Activated T-helper 1 cell treated with anti-CD3 and anti-CD28 coated beads, Interleukin-12 subunit alpha, Interleukin-12 subunit beta, Interleukin-2, Interleukin-4 antibody, amounts not matched to agents 30 ng/mL and 10 ng/mL and 1 ng/mL, durations not matched to agents 14 hours and 24 hours and 36 hours (primary cell): ENCODE measurements around the gene CASS4. TPM values are rescaled to one million over a fixed set of nuclear protein-coding genes. Genes with fewer than 3 reads are reported as not detected.
"Not testable (repeated sequence)": the region's sequence is repeated elsewhere in the genome, so short reads cannot be mapped to it uniquely, and the experiment has no call there.

ENCODE experiments used
- DNase-seq: peaks from one replicate; pipeline ENCODE4 v3.0.0; 2021; ENCODE audit warnings: low spot score
- H3K27ac Mint-ChIP-seq: one replicate; pipeline ENCODE4 v1.8.0; 2021; ENCODE audit warnings: mild to moderate bottlenecking, mixed read lengths
- H3K27me3 Mint-ChIP-seq: one replicate; pipeline ENCODE4 v1.8.0; 2022; ENCODE audit warnings: mild to moderate bottlenecking, moderate library complexity, mixed read lengths; ENCODE audit not compliant: insufficient read depth
- H3K36me3 Mint-ChIP-seq: one replicate; pipeline ENCODE4 v1.8.0; 2021; ENCODE audit warnings: low read depth, mixed read lengths
- H3K4me1 Mint-ChIP-seq: one replicate; pipeline ENCODE4 v1.8.0; 2021; ENCODE audit warnings: low read depth, mixed read lengths
- H3K4me3 Mint-ChIP-seq: one replicate; pipeline ENCODE4 v1.8.0; 2021; ENCODE audit warnings: mild to moderate bottlenecking, moderate library complexity, mixed read lengths
- H3K9me3 Mint-ChIP-seq: one replicate; pipeline ENCODE4 v1.8.0; 2021; ENCODE audit warnings: mixed read lengths
- intact Hi-C: fragments of 100-400 bp; cut with micrococcal nuclease; formaldehyde crosslinking; loops from one replicate; pipeline ENCODE4 v1.15.1; 2024
- total RNA-seq: library from RNA; stranded (reverse); gene quantifications from 2 replicates; pipeline ENCODE4 v1.2.3, GENCODE V29; 2022

Gene CASS4
- total RNA-seq, 1 donor from 2014 or later: 6.7 TPM

DNA sequence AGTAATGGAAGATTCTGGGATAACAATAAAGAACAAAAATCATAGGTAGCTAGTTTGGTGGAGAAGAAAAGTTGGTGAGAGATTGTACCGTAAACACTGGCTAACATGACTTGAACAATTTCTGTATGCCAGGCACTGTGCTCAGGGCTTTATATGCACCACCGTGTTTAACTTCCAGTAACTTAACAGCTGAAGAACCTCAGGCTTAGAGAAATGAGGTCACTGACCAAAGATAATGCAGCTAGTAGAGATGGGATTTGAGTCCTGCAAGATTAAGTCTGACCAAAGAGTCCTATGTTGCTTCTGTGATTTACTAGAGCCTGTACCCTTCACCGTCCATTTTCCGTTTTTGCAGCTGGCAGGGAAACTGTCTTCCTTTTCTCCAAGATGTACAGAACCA, 16.9 kb upstream of the CASS4 start:
- Mint-ChIP-seq H3K36me3 (peaks cover 39% of the 10 kb centered on the region), H3K4me1 (peaks cover 43% of the 10 kb centered on the region)

DNA sequence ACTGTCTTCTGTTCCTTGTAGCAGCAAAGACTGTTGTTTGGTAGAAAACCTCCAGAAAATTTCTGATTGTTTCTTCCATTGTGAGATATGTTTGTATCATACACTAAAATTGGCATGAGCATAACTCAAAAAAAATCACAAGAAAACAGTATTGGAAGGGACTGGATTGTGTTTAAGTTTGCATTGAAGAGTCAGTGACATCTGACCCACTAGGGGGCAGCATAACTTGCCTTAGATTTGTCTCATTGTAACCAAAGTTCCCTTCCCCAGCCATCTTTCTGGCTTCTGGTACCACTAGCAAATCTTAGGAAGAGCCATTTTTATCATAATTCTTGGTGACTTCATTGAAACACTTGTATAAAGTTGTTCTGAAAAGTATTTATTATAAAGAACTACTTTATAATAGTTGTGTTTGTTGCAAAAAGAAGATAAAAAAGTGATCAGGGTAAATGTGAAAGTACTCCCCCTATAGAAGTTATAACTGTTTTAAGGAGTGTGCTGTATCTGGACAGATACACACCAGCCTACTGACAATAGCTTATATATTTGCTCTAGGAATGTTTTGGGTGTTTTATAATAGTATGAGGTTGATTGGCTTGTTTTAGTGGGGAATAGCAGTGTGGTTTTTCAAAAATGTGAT, 11.9 kb upstream of the CASS4 start:
- H3K4me1 Mint-ChIP-seq: peaks cover 28% of the 10 kb centered on the region
- H3K9me3 Mint-ChIP-seq: no peaks in the 10 kb centered on the region
- peak overlapping the region; percentile 24 for H3K27ac Mint-ChIP-seq
- peak; percentile 47 for DNase-seq
- no peak overlapping the region for H3K4me3 Mint-ChIP-seq
- H3K36me3 Mint-ChIP-seq: peaks cover 60% of the 10 kb centered on the region
- intact Hi-C loops: loop anchor here (1.0 to 2.0 kb wide), 6 partner anchors 8 to 116 kb away; partner anchors contain the start of genes AURKA, CSTF1 and RTF2
- no peaks in the 10 kb centered on the region for H3K27me3 Mint-ChIP-seq

More for the DNA sequence above, 16.9 kb upstream of the CASS4 start:
- Mint-ChIP-seq H3K9me3 (no peaks in the 10 kb centered on the region), H3K27ac (no peak overlapping the region), H3K4me3 (no peak overlapping the region), H3K27me3 (no peaks in the 10 kb centered on the region)
- intact Hi-C loops: loop anchor here (10.0 kb wide), 1 partner anchor 1000 kb away; the partner anchor contains the start of gene RBM38
- no peak for DNase-seq

DNA sequence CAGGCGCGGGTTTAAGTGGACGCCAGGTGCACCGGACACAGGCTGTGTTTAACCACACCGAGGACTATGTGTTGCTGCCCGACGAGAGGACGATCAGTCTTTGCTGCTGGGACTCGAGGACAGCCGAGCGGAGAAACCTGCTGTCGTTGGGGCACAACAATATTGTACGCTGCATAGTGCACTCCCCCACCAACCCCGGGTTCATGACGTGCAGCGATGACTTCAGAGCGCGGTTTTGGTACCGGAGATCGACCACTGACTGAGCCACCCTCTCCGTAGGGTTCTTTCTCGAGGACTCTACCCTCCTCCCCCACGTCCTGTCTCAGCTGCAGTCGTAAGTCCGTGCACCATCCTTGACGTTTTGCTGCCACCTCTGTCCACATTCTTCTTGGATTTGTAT, 8.6 kb upstream of the CASS4 start:
- Mint-ChIP-seq H3K4me1 (peaks cover 30% of the 10 kb centered on the region), H3K9me3 (no peaks in the 10 kb centered on the region), H3K36me3 (peaks cover 61% of the 10 kb centered on the region), H3K27me3 (no peaks in the 10 kb centered on the region), H3K27ac (no peak overlapping the region), H3K4me3 (no peak overlapping the region)
- DNase-seq: no peak
- intact Hi-C loops: no loop called here

DNA sequence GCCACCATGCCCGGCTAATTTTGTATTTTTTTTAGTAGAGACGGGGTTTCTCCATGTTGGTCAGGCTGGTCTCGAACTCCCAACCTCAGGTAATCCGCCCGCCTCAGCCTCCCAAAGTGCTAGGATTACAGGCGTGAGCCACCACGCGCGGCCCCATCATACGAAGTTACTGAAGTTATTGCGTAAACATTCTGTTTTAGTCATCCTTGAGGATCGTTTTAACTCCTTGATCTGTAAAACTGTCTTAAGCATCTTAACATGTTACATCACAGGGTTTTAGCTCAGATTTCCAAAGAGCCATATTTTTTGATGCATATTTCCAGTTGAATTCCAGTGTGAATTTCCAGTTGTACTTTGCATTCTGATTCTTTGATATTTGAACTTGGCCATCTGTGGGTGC, 6.7 kb upstream of the CASS4 start:
- H3K4me3 Mint-ChIP-seq, DNase-seq, intact Hi-C loops, H3K27me3 Mint-ChIP-seq, H3K27ac Mint-ChIP-seq, H3K9me3 Mint-ChIP-seq: not testable (repeated sequence)
- Mint-ChIP-seq H3K4me1 (peaks cover 28% of the 10 kb centered on the region), H3K36me3 (peaks cover 59% of the 10 kb centered on the region)

DNA sequence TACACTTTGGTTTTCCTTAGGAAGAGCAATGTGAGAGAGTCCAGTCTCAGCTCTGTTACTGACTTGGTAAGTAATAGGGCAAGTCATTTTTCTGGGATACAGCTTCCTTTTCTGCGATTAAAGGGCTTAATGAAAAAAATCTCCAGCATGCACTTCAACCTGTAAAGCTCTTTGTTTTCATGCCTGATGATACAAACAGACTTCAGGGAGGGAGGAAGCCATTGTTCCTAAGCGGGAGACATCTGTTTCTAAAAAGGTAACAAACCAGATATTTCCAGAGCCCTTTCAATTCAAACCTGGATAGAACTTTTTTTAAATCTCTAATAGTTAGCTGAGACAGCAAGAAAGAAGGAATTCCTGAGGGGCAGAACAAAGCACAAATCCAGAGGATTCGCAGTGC, 5.2 kb upstream of the CASS4 start:
- no peak overlapping the region for H3K27ac Mint-ChIP-seq
- intact Hi-C loops: no loop called here
- no peaks in the 10 kb centered on the region for H3K9me3 Mint-ChIP-seq
- peaks cover 33% of the 10 kb centered on the region for H3K4me1 Mint-ChIP-seq
- peaks cover 61% of the 10 kb centered on the region for H3K36me3 Mint-ChIP-seq
- DNase-seq: no peak
- no peaks in the 10 kb centered on the region for H3K27me3 Mint-ChIP-seq
- no peak overlapping the region for H3K4me3 Mint-ChIP-seq

DNA sequence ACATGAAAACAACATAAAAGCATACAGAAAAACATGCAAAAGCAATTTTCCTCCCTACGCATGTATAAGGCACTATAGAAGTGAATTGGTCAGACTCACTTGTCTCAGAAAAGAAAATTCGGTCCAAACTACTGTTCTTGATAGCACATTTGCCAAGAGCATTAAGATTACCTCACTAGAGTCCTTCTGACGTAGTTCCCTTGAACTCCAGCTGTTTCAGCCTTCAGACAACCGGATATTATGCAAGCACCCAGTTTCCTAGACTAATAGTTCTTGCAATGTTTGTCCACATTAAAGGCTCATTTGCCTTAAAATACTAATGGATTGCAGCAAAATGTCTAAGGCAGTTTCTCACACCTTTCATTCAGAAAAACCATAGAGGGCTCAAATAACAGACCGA, 2.5 kb upstream of the CASS4 start:
- no peak overlapping the region for H3K4me3 Mint-ChIP-seq
- no peak for DNase-seq
- H3K4me1 Mint-ChIP-seq: peaks cover 47% of the 10 kb centered on the region
- peaks cover 13% of the 10 kb centered on the region for H3K9me3 Mint-ChIP-seq
- intact Hi-C loops: no loop called here
- H3K27me3 Mint-ChIP-seq: no peaks in the 10 kb centered on the region
- H3K27ac Mint-ChIP-seq: no peak overlapping the region
- H3K36me3 Mint-ChIP-seq: peaks cover 64% of the 10 kb centered on the region

DNA sequence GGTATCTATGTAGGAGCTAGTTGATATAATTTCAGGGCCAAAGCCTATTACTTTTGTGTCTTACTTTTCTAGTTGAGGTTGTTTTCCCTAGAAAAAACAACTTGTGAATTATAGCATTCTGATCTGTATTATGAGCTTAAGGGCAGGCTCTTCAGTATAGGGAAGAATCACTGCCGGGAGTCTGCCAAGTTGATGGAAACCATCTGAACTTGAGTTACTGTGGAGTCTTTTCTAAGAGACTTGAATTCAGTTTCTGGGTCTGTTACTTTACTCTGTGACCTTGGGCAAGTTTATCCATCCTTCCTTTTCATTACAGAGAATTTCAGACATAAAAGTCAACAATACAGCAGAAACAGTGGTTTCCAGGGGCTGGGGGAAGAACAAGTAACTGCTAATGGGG, 2.1 kb upstream of the CASS4 start:
- Mint-ChIP-seq H3K27me3 (no peaks in the 10 kb centered on the region), H3K9me3 (peaks cover 13% of the 10 kb centered on the region), H3K27ac (no peak overlapping the region), H3K4me3 (no peak overlapping the region), H3K4me1 (peaks cover 51% of the 10 kb centered on the region), H3K36me3 (peaks cover 64% of the 10 kb centered on the region)
- no peak for DNase-seq
- intact Hi-C loops: no loop called here

DNA sequence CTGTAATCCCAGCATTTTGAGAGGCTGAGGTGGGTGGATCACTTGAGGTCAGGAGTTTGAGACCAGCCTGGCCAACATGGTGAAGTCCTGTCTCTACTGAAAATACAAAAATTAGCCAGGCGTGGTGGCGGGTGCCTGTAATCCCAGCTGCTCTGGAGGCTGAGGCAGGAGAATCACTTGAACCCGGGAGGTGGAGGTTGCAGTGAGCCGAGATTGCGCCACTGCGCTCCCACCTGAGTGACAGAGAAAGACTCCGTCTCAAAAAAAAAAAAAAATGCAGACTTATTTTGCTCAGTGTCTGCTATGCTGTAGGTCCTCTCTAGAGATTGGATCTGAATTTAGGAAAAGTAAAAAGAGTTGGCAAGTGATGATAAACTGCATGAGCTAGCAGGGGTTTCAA, 773 bp upstream of the CASS4 start:
- H3K36me3 Mint-ChIP-seq: peaks cover 52% of the 10 kb centered on the region
- H3K9me3 Mint-ChIP-seq: peaks cover 13% of the 10 kb centered on the region
- H3K27ac Mint-ChIP-seq: peak overlapping the region; percentile 96
- peaks cover 50% of the 10 kb centered on the region for H3K4me1 Mint-ChIP-seq
- intact Hi-C loops, DNase-seq, H3K27me3 Mint-ChIP-seq: not testable (repeated sequence)
- H3K4me3 Mint-ChIP-seq: peak overlapping the region; percentile 89

DNA sequence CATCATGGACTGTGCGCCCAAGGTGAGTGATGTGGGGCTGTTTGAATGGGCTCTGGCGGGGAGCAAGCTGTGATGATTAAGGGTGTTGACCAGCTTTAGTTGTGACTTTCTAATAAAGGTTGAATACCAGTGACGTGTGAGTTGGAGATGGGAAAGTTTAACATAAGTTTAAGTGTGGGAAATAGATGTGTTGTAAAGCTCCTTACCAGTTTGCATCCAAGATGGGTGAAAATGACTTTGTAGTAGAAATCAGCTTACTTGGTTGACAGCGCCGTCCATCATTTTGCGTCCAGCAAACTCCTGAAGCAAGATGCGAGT, 372 bp downstream of the CASS4 start:
- DNase-seq: no peak

DNA sequence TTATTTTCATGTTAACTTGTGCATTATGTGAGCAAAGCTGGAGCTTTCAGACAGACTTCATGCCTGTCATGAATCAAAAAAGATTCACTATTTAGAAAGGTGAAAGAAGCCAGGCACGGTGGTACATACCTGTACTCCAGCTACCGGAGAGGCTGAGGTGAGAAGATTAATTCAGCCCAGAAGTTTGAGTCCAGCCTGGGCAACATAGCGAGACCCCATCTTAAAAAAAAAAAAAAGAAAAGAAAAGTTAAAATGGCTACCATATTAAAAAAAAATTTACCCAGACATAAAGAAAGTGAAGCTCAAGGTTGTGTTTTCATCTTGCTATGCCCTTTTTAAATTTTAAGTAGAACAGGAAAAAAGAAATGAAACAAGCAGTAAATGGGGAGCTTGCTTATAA, 889 bp downstream of the CASS4 start:
- Mint-ChIP-seq H3K27ac (peak overlapping the region; percentile 96), H3K27me3 (no peaks in the 10 kb centered on the region), H3K4me1 (peaks cover 63% of the 10 kb centered on the region), H3K36me3 (peaks cover 51% of the 10 kb centered on the region), H3K9me3 (peaks cover 13% of the 10 kb centered on the region), H3K4me3 (peak overlapping the region; percentile 89)
- no peak for DNase-seq
- intact Hi-C loops: no loop called here

More for the DNA sequence above, 372 bp downstream of the CASS4 start:
- Mint-ChIP-seq H3K27me3 (no peaks in the 10 kb centered on the region), H3K27ac (peak overlapping the region; percentile 96), H3K36me3 (peaks cover 51% of the 10 kb centered on the region), H3K4me1 (peaks cover 58% of the 10 kb centered on the region), H3K4me3 (peak overlapping the region; percentile 89), H3K9me3 (peaks cover 13% of the 10 kb centered on the region)
- intact Hi-C loops: no loop called here

DNA sequence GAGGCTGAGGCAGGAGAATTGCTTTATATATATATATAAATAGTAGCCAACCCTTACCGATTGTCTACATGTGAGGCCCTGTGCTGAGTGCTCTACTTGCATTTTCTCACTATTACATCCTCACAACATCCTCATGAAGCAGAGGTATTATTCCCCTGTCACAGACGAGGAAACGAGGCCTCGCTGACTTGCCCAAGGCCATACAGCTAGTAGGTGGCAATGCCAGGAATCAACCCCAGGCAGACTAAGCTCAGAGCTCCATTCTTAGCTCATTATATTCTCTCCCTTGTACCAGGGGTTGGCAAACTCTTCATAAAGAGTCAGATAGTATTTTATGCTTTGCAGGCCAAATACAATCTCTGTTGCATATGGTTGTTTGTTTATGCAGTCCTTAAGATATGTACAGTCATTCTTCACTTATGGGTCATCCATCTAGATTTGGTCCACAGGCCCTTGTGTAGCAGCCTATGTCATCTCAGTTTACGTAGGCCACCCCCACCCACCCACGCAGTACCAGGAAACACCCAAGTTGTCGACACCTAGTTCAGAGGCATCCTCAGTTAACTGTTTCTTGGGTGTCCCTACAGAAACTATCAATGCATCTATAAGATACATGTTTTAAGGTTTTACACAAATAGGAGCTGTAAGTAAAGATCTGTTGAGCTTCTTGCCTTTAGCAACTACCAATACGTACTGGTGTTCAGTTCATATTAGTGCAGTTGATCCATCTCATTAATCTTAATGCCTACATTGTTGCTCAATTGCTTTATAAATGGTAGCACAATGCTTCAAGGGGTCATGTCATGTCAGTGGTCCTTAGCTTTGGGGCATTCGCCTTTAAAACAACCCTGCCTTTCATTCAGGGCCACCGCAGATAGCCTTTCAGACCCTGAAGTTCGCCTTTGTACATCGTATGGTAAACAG, 3.0 kb downstream of the CASS4 start:
- peaks cover 51% of the 10 kb centered on the region for H3K36me3 Mint-ChIP-seq
- peak overlapping the region; percentile 92 for H3K27ac Mint-ChIP-seq
- no peak for DNase-seq
- H3K4me3 Mint-ChIP-seq: peak overlapping the region; percentile 53
- no peaks in the 10 kb centered on the region for H3K27me3 Mint-ChIP-seq
- intact Hi-C loops: loop anchor here (1.0 to 2.0 kb wide), 3 partner anchors 14 to 53 kb away; partner anchors contain the start of gene RTF2
- peaks cover 69% of the 10 kb centered on the region for H3K4me1 Mint-ChIP-seq
- H3K9me3 Mint-ChIP-seq: peaks cover 17% of the 10 kb centered on the region

DNA sequence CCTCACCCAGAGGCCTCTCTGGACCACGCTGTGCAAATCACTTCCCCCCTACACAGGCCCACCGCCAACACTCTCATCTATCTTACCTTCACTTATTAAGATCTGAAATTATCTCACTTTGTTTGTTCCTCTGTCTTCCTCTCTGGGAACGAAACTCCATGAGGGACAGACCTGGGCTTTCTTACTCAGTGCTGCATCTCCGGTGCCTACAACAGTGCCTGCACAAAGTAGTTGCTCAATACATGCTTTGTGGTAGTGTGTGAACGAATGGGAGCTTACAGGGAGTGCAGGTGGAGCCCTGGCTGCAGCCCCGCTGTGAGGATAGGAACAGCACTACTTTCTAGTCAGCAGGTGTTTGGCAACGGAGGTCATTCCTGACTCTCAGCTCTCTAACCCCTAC, 5.3 kb downstream of the CASS4 start:
- H3K27me3 Mint-ChIP-seq: no peaks in the 10 kb centered on the region
- intact Hi-C loops: no loop called here

DNA sequence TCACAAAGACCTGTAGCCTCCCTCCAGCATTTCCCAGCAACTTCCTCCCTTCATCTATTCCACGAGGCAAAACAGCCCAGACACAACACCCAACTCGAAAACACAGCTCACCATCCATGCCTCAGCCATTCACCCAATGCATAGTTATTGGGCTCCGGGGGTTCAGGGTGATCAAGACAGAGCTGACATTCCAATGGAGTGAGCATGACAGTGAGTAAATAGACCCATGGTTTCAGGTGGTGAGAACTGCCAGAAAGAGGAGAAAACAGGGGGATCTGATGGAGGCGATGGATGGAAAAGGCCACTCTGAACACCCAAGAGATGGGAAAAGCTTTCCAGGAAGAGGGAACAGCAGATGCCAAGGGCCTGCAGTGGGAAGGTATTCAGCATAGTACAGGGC, 5.9 kb downstream of the CASS4 start:
- Mint-ChIP-seq H3K36me3 (peaks cover 47% of the 10 kb centered on the region), H3K4me1 (peaks cover 75% of the 10 kb centered on the region)

More for the DNA sequence above, 5.3 kb downstream of the CASS4 start:
- DNase-seq: no peak
- Mint-ChIP-seq H3K4me3 (no peak overlapping the region), H3K9me3 (peaks cover 13% of the 10 kb centered on the region), H3K27ac (peak overlapping the region; percentile 94), H3K36me3 (peaks cover 49% of the 10 kb centered on the region), H3K4me1 (peaks cover 75% of the 10 kb centered on the region)

More for the DNA sequence above, 5.9 kb downstream of the CASS4 start:
- intact Hi-C loops: loop anchor here (1.0 kb wide), 1 partner anchor 26 kb away; the partner anchor contains the start of genes AURKA and CSTF1
- Mint-ChIP-seq H3K27me3 (no peaks in the 10 kb centered on the region), H3K27ac (peak overlapping the region; percentile 94), H3K4me3 (peak overlapping the region; percentile 71), H3K9me3 (peaks cover 8% of the 10 kb centered on the region)
- no peak for DNase-seq
